Transverse colon (tissue), 4 donors: ENCODE results near the gene ZFHX3. TPM values are rescaled to one million over a fixed set of nuclear protein-coding genes. Genes with fewer than 3 reads are reported as not detected.
A peak's percentile ranks its signal among the peaks of the same experiment; 100 is the strongest.

Source experiments
- DNase-seq: peaks from one replicate; pipeline ENCODE4 v3.0.0-alpha.2; 2019
- H3K27ac ChIP-seq, 4 donors: fragments of 200-600 bp; sonication (generic); 2 replicates each; pipeline ENCODE4 v1.5.1; 2016 to 2018; ENCODE audit warnings: inconsistent platforms in 4 of 4
- H3K27me3 ChIP-seq: fragments of 200-600 bp; sonication (generic); 2 replicates; pipeline ENCODE4 v1.5.1; 2017; ENCODE audit warnings: inconsistent platforms
- H3K36me3 ChIP-seq, 4 donors: fragments of 200-600 bp; sonication (generic); 2 replicates each; pipeline ENCODE4 v1.5.1; 2017 to 2019; ENCODE audit warnings: inconsistent platforms in 4 of 4
- H3K4me1 ChIP-seq, 4 donors: fragments of 200-600 bp; sonication (generic); 2 replicates each; pipeline ENCODE4 v1.5.1; 2017 to 2020; ENCODE audit warnings: inconsistent platforms in 4 of 4
- H3K4me3 ChIP-seq, 4 donors: fragments of 200-600 bp; sonication (generic); 1 replicate in 1 of 4; 2 replicates in 3 of 4; pipeline versions ENCODE4 v1.5.1 to v1.6.1; 2017 to 2019; ENCODE audit warnings: inconsistent platforms in 4 of 4
- H3K9me3 ChIP-seq, 2 donors: fragments of 200-600 bp; sonication (generic); 2 replicates each; pipeline ENCODE4 v1.5.1; 2017 to 2019; ENCODE audit warnings: inconsistent platforms in 2 of 2
- CTCF ChIP-seq, 5 experiments: fragments of 200-600 bp in 3 of 5; fragments of 450-650 bp in 2 of 5; sonication (generic) in 3 of 5; IDR thresholded peaks; 1 replicate in 2 of 5; 2 replicates in 3 of 5; pipeline ENCODE4 v1.5.1; 2016 to 2017; ENCODE audit warnings: antibody characterized with exemption in 5 of 5, inconsistent platforms in 3 of 5, mild to moderate bottlenecking in 2 of 5, moderate library complexity in 1 of 5
- EP300 ChIP-seq: sonication (generic); formaldehyde crosslinking; IDR thresholded peaks from one replicate; pipeline ENCODE4 v1.6.1; 2017; ENCODE audit warnings: antibody characterized with exemption, low read depth
- POLR2A ChIP-seq: fragments of 450-650 bp; IDR thresholded peaks from one replicate; pipeline ENCODE4 v1.6.1; 2016; ENCODE audit warnings: antibody characterized with exemption, mild to moderate bottlenecking, moderate library complexity
- POLR2AphosphoS5 ChIP-seq, 3 donors: sonication (generic); formaldehyde crosslinking; IDR thresholded peaks; one replicate each; pipeline ENCODE4 v1.6.1; 2016; ENCODE audit warnings: antibody characterized with exemption in 3 of 3
- WGBS, 2 donors: methylation state at CpG; one replicate each; pipeline ENCODE4 v1.1.5; 2018; ENCODE audit warnings: low coverage in 1 of 2; 5-methylcytosine and 5-hydroxymethylcytosine counted together
- in situ Hi-C, 4 donors: fragments of 200-750 bp; cut with MboI; loops; one replicate each; pipeline versions ENCODE4 v1.15.0 to v1.15.1; 2017; ENCODE audit warnings: low sequenced_read_pairs in 3 of 4, low pct_ligation_motif_present in 1 of 4, low pct_unique_long_range_greater_than_20kb in 1 of 4
- intact Hi-C: fragments of 100-400 bp; cut with DNase I; formaldehyde crosslinking; loops from one replicate; pipeline ENCODE4 v1.15.1; 2023; ENCODE audit warnings: low total_unique reads
- total RNA-seq, 4 donors: library from RNA; depleted of rRNA; stranded (reverse); fragments of >200 nt; gene quantifications; one replicate each; pipeline ENCODE4 v1.1.0, GENCODE V29; 2016

The ZFHX3 gene
- total RNA-seq, 4 donors from 2014 or later: 12.3 to 23.7 (median 15.3) TPM

DNA sequence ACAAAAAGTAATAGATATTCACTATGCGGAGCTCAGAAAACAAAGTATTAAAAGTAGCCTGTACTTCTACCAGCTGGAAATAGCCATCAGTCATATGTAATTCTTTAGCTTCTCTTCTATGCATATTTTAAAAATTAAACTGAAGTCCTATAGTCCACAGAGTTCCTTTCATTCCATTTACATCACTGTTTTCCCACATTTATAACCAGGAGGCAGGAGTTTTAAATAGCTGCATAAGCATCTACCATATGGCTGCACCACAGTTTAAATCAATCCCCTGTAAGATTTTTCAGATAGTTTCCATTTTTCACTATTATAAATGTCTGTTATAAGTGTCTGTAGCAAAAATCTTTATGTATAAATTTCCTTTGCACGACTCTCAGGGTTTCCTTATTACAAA lies 45.1 kb downstream of the ZFHX3 start:
- intact Hi-C loops: no loop called here
- 76 to 91% methylated on average over 2 of the region's 2 CpGs for WGBS, 2 donors

DNA sequence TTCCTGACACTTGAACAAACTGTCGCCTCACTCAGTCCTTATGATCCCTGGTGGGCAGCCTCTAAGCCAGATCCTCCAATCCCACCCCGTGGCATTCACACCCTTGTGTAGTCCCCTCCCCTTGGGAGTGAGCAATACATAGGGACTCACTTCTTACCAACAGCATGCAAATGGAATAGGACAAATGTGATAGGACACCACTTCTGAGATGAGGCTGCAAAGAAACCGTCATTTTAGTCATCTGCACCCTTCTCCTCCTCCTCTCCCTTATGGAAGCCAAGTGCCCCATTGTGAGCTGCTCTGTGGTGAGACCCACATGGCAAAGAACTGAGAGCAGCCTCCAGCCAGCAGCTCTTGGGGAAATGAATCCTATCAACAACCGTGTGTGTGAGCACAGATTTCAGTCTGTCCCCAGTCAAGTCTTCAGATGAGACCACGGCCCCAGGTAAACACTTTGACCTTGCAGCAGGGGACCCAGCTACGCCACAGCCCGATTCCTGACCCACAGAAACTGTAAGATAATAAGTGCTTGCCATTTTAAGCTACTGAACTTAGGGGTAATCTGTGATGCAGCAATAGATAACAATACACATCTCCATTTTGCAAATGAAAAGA lies 46.9 kb downstream of the ZFHX3 start:
- no peak for DNase-seq
- in situ Hi-C loops: no loop called here
- Histone ChIP-seq H3K27ac (peak overlapping the region; percentile 11 to 41 (median 26)), H3K4me1 (peaks cover 9 to 28% (median 26%) of the 10 kb centered on the region in 4 donors), H3K36me3 (no peaks in the 10 kb centered on the region), H3K27me3 (no peaks in the 10 kb centered on the region), H3K9me3 (no peaks in the 10 kb centered on the region), H3K4me3 (no peak overlapping the region)
- TF ChIP-seq POLR2A (no peak), POLR2AphosphoS5 (IDR thresholded peaks at IDR 0.05) (no peak), CTCF (IDR thresholded peaks at IDR 0.05) (no peak), EP300 (no peak)
- intact Hi-C loops: no loop called here
- 71 to 93% methylated on average over 3 to 7 of the region's 7 CpGs for WGBS, 2 donors

More for the DNA sequence above, 45.1 kb downstream of the ZFHX3 start:
- no peak for DNase-seq
- no peak for TF ChIP-seq POLR2AphosphoS5 (IDR thresholded peaks at IDR 0.05)
- no peak for TF ChIP-seq CTCF (IDR thresholded peaks at IDR 0.05)
- no peak for TF ChIP-seq POLR2A
- no peak for TF ChIP-seq EP300
- in situ Hi-C loops: no loop called here
- no peak overlapping the region for H3K4me3 ChIP-seq
- H3K27me3 ChIP-seq: no peaks in the 10 kb centered on the region
- H3K27ac ChIP-seq: no peak overlapping the region
- H3K36me3 ChIP-seq: no peaks in the 10 kb centered on the region
- H3K9me3 ChIP-seq: no peaks in the 10 kb centered on the region
- H3K4me1 ChIP-seq: peaks cover 0 to 17% (median 14%) of the 10 kb centered on the region in 4 donors

DNA sequence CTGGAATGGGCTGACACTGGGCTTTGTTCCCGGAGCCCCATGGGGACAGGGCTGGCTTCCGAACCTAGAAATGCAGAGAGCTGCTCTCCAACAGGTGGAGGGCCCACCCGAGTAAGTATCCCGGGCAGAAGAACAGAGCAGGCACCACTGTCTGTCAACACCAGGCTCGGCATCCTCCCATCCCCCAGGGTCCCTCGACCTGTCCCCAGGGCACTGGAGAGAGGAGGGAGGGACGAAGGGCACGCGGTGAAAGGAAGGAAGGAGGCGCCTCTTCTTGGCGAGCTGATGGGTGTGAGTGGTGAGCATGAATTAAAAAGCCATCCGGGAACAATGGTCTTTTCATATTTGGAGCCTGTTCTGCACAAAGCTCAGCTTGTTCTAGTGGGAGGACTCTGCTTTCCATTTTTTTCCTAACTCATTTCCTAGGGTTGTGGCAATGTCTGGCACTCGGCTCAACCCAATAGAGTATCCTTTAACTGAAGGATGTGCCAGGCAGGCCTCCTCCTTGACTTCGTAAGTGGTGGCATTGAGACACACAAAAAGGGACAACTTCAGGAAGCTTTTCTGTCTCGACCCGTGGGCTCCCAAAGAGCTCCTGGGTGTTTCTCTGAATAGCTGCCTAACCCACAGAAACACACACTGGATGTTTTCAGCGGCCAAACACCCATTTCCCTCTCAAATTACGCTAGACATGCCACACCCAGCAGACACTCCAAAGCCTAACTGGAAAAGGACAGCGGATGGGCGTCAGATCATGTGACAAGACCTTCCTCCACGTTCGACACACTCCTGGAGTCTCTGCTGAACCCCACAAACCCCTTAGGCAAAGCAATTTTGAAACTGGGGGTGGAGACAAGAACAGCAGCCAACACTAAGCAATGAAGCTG lies 47.7 kb downstream of the ZFHX3 start:
- in situ Hi-C loops: no loop called here
- intact Hi-C loops: no loop called here
- Histone ChIP-seq H3K36me3 (no peaks in the 10 kb centered on the region), H3K27ac (peak overlapping the region; percentile 11 to 41 (median 26)), H3K4me1 (peaks cover 11 to 36% (median 33%) of the 10 kb centered on the region in 4 donors), H3K27me3 (no peaks in the 10 kb centered on the region), H3K9me3 (no peaks in the 10 kb centered on the region), H3K4me3 (no peak overlapping the region)
- TF ChIP-seq POLR2AphosphoS5 (IDR thresholded peaks at IDR 0.05): no peak
- no peak for TF ChIP-seq EP300
- TF ChIP-seq POLR2A: no peak
- TF ChIP-seq CTCF (IDR thresholded peaks at IDR 0.05): no peak
- no peak for DNase-seq
- 48 to 49% methylated on average over 8 to 22 of the region's 22 CpGs for WGBS, 2 donors

- peaks cover 11 to 40% (median 33%) of the 10 kb centered on the region in 4 donors for H3K4me1 ChIP-seq
- peak overlapping the region in 3 of 4 donors; percentile 24 to 41 (median 29) for H3K27ac ChIP-seq
- TF ChIP-seq POLR2A (no peak), POLR2AphosphoS5 (IDR thresholded peaks at IDR 0.05) (no peak), EP300 (no peak)
- in situ Hi-C loops (no loop called here), intact Hi-C loops (no loop called here)
- no peaks in the 10 kb centered on the region for H3K27me3 ChIP-seq
- WGBS, 2 donors: 80% methylated on average over 9 of the region's 9 CpGs; no CpG with 5 or more reads in 1 of the 2 donors
- H3K36me3 ChIP-seq: no peaks in the 10 kb centered on the region
- DNase-seq: no peak
- H3K4me3 ChIP-seq: no peak overlapping the region
- no peaks in the 10 kb centered on the region for H3K9me3 ChIP-seq
Observed at GRCh38 chr16:72999541-73000019, 48.3 kb downstream of the ZFHX3 start.
